DND-41 (cell line): ENCODE measurements around the gene SYNE2.

ENCODE experiments used
- CTCF ChIP-seq: IDR thresholded peaks from 2 replicates; pipeline ENCODE4 v1.5.1; 2012; ENCODE audit warnings: borderline replicate concordance, low read length, moderate library complexity, mild to moderate bottlenecking; ENCODE audit not compliant: poor library complexity, severe bottlenecking; ENCODE audit errors: extremely low read depth
- EZH2 ChIP-seq: IDR thresholded peaks from 3 replicates; pipeline ENCODE4 v1.6.1; 2012; ENCODE audit warnings: borderline replicate concordance, low read depth, mild to moderate bottlenecking, moderate library complexity, low read length, inconsistent platforms; ENCODE audit not compliant: severe bottlenecking

- TF ChIP-seq CTCF, result no peak
- TF ChIP-seq EZH2, result no peak
These were observed 413.4 kb downstream of the SYNE2 start for GRCh38 chr14:64266239-64266638.
